Stimulated activated CD4-positive, alpha-beta T cell treated with anti-CD3 and anti-CD28 coated beads, TNF-alpha, amount 100 ng/mL, for 48 hours (primary cell): Measurements from ENCODE around the gene DCST2.

ENCODE experiments used
- DNase-seq, 3 donors: peaks; one replicate each; pipeline ENCODE4 v3.0.0-alpha.2; 2020; ENCODE audit warnings: low read depth in 3 of 3

DCST2 gene

GRCh38 chr1:155010211-155010918 is 23.2 kb downstream of the DCST2 start:
- no peak for DNase-seq

DNA sequence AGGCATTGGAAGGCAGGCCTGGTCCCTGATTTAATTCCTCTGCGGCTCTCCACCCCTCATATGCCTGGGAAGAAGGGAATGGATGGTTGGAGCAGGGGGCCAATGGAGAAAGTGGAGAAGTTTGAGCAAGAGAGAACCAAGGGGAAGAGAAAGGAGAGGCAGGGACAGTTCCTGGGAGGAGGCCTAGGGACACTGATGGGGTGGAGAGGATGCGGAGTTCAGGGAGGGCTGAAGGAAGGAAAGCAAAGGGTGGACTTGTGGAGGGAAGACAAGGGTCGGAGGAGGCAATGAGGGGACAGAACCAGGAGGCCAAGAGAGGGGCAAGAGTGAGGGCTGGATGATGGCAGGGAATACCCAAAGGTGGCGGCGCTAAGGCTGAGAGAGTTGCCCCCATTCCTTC is 23.8 kb downstream of the DCST2 start:
- no peak for DNase-seq

DNA sequence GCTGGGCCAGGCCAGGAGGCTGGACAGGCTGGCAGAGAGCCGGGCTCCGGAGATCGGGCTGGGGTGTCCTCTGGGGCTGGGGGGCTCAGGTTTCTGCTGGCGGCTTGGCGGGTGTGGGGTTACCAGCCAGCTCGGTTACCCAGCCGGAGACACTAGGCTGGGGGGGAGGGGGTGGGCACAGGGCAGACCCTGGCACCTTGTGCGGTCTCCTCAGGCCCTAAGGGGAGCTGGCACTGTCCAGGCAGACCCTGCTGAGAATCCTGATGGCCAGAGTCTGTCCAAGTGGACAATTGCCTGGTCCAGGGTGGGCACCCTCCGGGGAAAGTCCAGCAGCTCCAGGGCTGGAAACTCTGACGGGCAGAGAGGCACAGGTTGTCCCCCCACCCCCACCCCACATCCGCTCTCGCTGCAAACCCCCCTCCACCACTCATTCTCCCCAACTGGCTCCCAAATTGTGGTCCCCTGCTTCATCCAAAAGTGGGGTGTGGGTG is 24.3 kb downstream of the DCST2 start:
- DNase-seq = no peak

DNA sequence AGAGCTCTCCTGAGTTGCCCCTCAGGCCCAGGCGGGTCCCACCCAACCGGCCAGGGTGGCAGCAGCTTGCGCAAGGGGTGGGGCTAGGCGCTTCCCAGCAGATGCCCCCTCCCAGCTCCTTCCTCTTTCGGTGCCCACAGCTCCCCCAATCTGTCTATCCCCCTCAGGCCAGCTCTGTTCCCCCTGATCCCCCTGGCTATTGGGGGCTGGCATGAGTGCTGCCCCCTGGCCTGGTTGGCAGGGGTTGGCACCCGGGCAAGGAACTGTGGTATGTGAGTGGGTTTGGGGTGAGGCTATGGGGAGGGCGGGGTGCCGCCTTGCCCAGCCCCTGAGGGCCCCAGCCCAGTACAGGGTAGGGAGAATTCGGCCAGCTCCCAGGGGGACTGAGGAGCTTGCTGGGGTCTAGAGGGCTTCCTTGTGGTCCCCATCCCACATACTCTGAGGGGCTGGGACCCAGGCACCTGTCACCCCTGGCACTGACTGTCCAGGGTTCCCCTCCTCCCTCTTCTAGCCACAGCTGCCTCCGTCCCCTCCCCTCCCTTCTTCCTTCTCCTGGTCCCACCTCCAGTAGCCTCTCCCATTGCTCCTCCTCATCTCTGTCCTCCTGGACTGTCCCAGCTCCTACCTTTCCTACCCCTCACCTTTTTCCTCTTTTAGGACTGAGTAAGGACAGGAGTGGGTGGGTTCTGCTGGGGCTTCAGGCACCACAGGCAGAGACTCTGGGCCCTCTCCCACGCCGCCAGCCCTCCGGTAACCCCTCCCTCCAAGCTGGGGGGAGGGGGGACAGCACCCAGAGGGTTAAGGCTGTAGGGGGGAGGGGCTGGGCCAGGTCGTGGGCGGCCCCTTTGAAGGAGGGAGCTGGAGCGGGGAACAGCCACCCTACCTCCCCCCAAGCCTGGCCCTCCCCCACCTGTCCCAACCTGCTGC is 25.3 kb downstream of the DCST2 start:
- DNase-seq = peak; percentile 61 to 92 (median 64)

GRCh38 chr1:155007251-155007828 is 26.2 kb downstream of the DCST2 start:
- no peak for DNase-seq

DNA sequence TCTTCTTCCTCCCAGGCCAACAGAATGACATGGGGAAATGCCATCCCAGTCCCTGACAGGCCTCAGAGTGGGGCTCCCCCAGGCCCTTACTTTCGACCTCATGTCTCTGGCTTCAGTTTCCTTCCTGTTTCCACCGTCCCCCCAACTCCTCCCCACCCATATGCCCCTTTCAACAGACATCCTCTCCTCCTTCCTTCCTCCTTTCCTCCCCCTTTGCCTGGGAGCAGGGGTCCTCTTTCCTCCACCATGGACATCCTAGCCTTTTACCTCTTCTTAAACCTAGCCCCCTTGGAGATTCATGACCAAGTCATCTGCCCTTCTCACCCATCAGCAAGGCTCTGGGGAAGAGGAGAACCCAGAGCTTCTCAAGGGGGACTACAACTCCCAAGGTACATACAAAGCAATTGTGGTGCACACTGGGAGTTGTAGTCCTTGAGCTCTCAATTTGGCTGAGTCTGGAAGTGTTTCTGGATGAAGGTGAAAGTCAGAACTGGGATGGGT is 26.9 kb downstream of the DCST2 start:
- no peak for DNase-seq

GRCh38 chr1:155005076-155006011 is 28.2 kb downstream of the DCST2 start:
- DNase-seq = no peak

GRCh38 chr1:155004352-155005075 is 29.1 kb downstream of the DCST2 start:
- no peak for DNase-seq

DNA sequence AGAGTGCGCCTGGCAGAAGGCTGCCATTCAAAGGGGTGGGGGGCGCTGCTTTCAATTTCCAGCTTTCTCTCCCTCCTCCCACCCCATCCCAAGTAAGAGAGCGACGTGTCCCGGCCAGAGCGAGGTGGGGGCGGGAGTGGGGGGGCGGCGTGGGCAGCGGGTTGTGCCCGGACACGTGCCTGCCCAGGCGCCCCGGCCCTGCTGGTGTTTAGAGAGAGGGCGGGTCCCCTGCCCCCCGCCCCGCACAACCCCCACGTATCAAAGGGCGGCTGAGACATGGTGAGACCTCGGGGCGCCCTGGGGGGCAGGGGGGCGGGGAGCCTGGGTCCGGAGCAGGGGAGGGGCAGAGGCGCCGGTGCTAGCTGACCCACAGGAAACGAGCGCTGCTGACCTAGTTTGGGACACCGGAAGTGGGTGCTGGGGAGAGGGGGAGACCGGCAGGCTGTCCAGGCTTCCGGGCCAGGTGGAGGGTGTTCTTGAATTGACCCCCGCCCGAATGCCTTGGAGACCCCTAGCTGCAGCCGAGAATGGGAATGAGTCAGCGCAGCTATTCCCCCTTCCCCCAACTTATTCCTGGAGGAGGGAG is 29.7 kb downstream of the DCST2 start:
- DNase-seq = no peak

DNA sequence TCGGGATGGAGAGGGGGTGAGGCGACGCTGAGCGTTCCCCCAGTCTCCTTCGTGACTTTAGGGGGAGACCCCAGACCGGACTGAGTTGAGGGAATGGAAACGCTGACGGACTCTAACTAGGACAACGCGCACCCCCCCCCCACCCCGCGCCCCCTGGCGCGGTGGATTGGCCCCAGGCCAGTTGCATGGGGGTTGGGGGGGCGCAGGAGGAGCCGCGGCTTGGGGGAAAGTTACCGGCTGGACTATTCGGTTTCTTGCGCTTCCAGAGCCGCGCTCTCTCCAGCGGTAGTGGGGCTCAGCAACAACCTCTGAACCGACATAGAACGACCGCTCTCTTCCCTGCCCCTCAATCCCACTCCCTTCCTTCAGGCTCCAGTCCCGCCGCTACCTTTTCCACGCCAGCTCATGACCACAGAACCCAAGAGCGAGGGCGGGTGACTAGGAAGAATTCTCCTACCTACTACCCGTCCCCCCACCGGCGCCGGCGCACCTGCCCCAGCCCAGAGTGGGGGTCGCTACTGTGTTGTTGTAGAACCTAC is 30.3 kb downstream of the DCST2 start:
- DNase-seq = no peak

DNA sequence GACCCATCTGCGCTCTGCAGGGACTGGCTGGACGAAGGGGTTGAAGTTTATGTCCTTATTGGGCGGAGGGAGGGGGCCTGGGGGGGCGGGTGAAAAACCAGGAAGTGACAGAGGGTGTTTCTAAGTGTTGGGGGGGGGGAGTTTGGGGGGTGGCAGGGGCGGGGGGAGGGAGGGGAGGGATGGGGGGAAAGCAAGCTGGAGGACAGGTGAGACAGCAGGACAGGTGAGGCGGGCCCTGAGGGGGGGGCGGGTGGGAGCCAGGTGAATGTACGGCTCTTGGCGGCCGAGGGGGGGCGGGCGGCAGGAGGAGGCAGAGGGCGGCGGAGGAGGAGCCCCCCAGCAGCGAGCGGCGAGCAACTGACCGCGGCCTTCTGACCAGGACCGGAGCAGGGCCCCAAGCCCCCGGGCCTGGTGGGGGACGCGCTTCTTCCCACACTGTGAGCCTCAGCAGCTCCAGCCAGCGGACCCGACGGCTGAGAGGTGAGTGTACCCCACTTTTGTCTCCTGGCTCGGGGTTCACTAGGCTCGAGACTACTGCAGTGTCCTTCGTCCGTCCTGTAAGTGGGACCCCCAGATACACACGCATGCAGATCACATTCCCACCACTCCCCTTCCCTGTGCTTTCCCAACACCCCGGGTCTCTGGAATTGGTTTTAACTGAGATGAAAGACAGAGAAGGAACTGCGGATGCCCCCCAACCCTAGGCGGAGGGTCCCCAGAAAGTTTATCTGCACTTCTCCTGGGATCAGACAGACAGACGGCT is 30.9 kb downstream of the DCST2 start, which contains the start of gene ZBTB7B:
TSS of gene ZBTB7B (plus strand) at position 339 of the 763 bp plus-strand sequence. CDS start 11,859 bp downstream, outside the sequence.
- DNase-seq = no peak

DNA sequence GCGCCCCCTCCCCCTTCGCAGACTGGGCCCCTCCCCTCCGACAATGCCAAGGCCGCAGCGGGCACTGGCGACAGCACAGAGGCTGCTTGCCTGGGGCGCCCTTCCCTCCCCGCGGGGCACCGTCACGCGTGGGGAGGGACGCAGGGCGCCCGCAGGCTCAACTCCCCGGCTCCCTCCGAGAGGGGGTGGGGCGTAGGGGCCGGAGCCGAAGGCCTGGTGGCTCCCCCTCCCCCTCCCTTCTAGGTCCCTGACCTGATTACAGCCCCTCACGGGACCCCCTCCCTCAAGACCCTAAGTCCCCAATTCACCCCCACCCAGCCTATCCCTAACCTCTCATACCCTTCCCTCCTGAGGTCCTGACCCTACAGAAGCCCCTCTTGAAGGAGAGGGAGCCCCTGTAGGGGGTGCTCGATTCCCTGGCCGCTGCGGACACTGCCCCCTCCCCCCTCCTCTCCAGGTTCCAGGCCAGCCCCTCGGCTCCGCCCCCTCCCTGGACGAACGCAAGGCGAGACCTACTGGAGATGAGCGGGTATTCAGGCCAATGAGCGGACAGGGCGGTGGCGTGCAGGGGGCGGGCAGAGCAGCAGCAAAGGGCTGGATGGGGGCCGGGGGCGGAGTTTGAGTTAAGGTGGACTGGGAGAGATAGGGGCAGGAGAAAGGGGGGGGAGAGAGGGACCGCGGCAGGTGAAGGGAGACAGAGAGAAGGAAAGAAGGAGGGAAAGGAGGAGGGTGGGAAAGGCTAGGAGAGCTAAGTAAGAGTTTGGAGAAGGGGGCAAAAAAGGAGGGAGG is 31.7 kb downstream of the DCST2 start:
- peak; percentile 96 to 100 (median 98) for DNase-seq

DNA sequence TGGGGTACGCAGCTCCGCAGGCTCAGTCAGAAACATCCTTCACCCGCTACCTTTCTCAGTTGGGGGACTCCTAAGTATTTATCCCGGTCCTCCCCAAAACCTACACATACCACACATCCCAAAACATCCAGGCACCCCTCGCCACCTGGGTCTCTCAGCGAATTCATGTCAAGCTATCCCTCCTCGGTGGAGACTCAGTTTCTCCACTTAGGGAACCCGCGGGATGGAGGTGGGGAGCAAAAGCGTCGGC is 32.2 kb downstream of the DCST2 start:
- no peak for DNase-seq

GRCh38 chr1:155000726-155001424 is 32.7 kb downstream of the DCST2 start:
- DNase-seq = peak; percentile 70 to 86 (median 80)

DNA sequence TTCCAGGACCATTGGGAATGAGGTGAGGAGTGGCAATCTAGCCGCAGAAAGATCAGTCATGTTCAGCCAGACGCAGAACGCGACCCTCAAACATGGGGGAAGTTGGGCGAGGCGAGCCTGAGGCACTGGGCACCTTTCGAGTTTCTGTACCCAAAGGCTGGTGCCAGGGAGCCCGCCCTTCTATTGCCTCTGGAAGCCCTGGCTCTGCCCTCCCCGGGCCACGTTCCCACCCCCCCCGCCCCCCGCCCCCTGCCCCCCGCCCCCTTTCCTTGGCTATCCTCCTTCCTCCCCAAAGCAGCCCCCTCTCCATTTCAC is 33.2 kb downstream of the DCST2 start:
- DNase-seq = no peak

DNA sequence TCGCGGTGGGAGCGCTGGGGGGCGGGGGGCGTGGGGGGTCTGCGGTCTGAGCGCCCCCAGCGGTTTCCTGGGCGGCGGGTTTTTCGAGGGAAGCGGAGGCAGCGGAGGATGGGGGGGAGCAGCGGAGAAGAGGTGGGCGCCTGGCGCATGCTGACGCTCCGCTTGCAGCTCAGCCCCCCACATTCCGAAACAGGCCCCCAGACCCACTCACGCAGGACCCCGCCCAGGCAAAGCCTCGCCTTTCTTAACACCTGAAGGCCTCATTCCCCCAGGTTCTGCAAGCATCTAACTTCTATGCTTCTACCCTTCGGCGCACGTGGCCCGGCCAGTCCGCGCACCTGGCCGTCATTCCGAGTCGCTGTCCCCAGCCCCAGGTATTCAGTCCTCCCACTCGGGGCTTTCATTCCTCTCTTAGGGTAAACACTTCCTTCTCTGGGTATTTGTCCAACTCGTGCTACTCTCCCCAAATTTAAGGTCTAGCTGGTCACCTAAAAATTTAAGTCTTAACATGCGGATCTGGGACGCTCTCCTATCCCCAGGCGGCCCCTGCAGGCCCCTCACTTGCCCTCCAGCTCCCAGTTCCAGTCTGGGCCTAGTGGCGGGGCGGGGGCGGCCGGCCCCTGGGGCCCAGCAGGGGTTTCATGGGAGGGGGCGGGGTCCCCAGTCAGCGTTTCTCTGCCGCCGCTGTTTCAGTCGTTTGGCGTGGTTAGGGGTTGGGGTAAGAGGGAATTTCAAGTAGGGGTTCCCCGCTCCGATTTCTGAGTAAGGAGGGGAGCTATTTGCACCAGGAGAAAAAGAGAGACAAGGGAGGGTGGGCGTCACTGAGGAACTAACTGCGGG is 33.8 kb downstream of the DCST2 start:
- DNase-seq = peak in 1 of 3 donors; percentile 63
